Panc1 (cell line): ENCODE results near the gene TNRC6C.

Experiments
- SIN3A ChIP-seq: IDR thresholded peaks from 2 replicates; pipeline ENCODE4 v1.6.1; 2012; ENCODE audit warnings: low read depth, mild to moderate bottlenecking, low read length, moderate library complexity, borderline replicate concordance; ENCODE audit not compliant: insufficient read depth
- TCF7L2 ChIP-seq: IDR thresholded peaks from 2 replicates; pipeline ENCODE4 v1.6.1; 2011; ENCODE audit warnings: mild to moderate bottlenecking, low read depth, low read length, inconsistent platforms
- TF ChIP-seq, protein P1 (sequence below): fragments of 450-650 bp; IDR thresholded peaks from 2 replicates; pipeline ENCODE4 v1.5.1; 2017; ENCODE audit warnings: mild to moderate bottlenecking
- TF ChIP-seq, protein P2 (sequence below), 2 experiments: IDR thresholded peaks; 2 replicates each; pipeline ENCODE4 v1.6.1; 2011 to 2012; ENCODE audit warnings: low read depth in 2 of 2, control low read depth in 1 of 2, low read length in 1 of 2, mild to moderate bottlenecking in 1 of 2, moderate library complexity in 1 of 2; ENCODE audit not compliant: insufficient read depth in 1 of 2

DNA sequence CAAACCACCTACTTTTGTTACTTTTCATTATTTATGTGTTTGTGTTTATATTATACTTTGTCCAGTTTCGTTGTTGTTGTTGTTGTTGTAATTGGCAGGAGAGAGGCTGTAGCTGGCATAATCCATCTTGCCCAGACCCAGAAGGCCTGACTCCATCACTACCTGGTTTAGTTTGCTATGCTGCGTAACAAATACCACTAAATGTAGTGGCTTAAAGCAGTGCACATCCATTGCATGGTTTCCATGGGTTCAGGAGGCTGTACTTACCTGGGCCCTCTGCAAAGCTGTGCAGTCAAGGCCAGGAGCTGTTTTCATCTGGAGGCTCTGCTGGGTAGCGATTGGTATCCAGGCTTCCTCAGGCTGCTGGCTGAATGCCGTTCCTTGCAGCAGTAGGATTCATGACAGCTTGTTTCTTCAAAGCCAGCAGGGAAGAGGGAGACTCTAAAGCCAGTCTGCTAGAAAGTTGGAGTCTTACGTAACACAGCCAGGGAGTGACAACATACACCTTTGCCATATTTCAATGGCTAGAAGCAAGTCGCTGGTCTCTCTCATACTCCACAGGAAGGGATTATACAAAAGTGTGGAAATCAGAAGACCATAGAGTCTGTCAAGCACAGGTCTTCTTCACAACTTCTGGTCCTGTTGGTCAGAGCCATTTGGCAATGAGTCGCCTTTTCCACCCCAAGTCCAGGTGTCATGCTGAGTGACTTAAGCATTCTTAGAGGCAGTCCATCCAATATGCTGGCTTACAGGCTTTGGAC is 41.1 kb downstream of the TNRC6C start:
- TF ChIP-seq, protein P1, sequence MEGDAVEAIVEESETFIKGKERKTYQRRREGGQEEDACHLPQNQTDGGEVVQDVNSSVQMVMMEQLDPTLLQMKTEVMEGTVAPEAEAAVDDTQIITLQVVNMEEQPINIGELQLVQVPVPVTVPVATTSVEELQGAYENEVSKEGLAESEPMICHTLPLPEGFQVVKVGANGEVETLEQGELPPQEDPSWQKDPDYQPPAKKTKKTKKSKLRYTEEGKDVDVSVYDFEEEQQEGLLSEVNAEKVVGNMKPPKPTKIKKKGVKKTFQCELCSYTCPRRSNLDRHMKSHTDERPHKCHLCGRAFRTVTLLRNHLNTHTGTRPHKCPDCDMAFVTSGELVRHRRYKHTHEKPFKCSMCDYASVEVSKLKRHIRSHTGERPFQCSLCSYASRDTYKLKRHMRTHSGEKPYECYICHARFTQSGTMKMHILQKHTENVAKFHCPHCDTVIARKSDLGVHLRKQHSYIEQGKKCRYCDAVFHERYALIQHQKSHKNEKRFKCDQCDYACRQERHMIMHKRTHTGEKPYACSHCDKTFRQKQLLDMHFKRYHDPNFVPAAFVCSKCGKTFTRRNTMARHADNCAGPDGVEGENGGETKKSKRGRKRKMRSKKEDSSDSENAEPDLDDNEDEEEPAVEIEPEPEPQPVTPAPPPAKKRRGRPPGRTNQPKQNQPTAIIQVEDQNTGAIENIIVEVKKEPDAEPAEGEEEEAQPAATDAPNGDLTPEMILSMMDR, result no peak
- TF ChIP-seq, protein P2, sequence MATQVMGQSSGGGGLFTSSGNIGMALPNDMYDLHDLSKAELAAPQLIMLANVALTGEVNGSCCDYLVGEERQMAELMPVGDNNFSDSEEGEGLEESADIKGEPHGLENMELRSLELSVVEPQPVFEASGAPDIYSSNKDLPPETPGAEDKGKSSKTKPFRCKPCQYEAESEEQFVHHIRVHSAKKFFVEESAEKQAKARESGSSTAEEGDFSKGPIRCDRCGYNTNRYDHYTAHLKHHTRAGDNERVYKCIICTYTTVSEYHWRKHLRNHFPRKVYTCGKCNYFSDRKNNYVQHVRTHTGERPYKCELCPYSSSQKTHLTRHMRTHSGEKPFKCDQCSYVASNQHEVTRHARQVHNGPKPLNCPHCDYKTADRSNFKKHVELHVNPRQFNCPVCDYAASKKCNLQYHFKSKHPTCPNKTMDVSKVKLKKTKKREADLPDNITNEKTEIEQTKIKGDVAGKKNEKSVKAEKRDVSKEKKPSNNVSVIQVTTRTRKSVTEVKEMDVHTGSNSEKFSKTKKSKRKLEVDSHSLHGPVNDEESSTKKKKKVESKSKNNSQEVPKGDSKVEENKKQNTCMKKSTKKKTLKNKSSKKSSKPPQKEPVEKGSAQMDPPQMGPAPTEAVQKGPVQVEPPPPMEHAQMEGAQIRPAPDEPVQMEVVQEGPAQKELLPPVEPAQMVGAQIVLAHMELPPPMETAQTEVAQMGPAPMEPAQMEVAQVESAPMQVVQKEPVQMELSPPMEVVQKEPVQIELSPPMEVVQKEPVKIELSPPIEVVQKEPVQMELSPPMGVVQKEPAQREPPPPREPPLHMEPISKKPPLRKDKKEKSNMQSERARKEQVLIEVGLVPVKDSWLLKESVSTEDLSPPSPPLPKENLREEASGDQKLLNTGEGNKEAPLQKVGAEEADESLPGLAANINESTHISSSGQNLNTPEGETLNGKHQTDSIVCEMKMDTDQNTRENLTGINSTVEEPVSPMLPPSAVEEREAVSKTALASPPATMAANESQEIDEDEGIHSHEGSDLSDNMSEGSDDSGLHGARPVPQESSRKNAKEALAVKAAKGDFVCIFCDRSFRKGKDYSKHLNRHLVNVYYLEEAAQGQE (IDR thresholded peaks at IDR 0.05; ENCODE audit: insufficient read depth in 1 of 2, low read depth in 2 of 2, low read length in 1 of 2), result no peak
- no peak for TF ChIP-seq SIN3A
- no peak for TF ChIP-seq TCF7L2
